HG02623 (cell line): ENCODE data around the gene CPA4.

ENCODE experiments used
- ATAC-seq: cut with Tn5 transposase; IDR thresholded peaks from one replicate; pipeline ENCODE4 v1.9.1; 2021; ENCODE audit warnings: moderate library complexity; ENCODE audit not compliant: unreplicated experiment

CPA4 gene

GRCh38 chr7:130362251-130362816, 69.4 kb downstream of the CPA4 start:
- no peak for ATAC-seq

- ATAC-seq = no peak
Measured at GRCh38 chr7:130363026-130363847, 70.3 kb downstream of the CPA4 start.

GRCh38 chr7:130364451-130364850, 71.5 kb downstream of the CPA4 start:
- ATAC-seq = no peak

GRCh38 chr7:130365088-130365487, 72.1 kb downstream of the CPA4 start:
- no peak for ATAC-seq

- no peak for ATAC-seq
Measured at GRCh38 chr7:130365511-130366441, 72.8 kb downstream of the CPA4 start.

GRCh38 chr7:130366564-130366963, 73.6 kb downstream of the CPA4 start:
- ATAC-seq = no peak

- ATAC-seq = no peak
Measured at GRCh38 chr7:130367088-130367755, 74.3 kb downstream of the CPA4 start.

- ATAC-seq = no peak
Measured at GRCh38 chr7:130367836-130368746, 75.1 kb downstream of the CPA4 start.

- no peak for ATAC-seq
Measured at GRCh38 chr7:130369110-130369711, 76.2 kb downstream of the CPA4 start.

- ATAC-seq = no peak
Measured at GRCh38 chr7:130369831-130370550, 77.0 kb downstream of the CPA4 start.

- no peak for ATAC-seq
Measured at GRCh38 chr7:130371046-130371445, 78.1 kb downstream of the CPA4 start.

GRCh38 chr7:130372402-130373165, 79.6 kb downstream of the CPA4 start:
- no peak for ATAC-seq
